ENCODE results near the gene ALG13.
"Not testable (repeated sequence)": the region's sequence is repeated elsewhere in the genome, so short reads cannot be mapped to it uniquely, and the experiment has no call there.

Gene ALG13

GRCh38 chrX:111759686-111760085 is 78.7 kb downstream of the ALG13 start:
- DNase-seq (ENCODE audit: low spot score), result no peak

- DNase-seq (ENCODE audit: low spot score), result no peak
Observed at GRCh38 chrX:111761578-111762135, 80.7 kb downstream of the ALG13 start.

DNA sequence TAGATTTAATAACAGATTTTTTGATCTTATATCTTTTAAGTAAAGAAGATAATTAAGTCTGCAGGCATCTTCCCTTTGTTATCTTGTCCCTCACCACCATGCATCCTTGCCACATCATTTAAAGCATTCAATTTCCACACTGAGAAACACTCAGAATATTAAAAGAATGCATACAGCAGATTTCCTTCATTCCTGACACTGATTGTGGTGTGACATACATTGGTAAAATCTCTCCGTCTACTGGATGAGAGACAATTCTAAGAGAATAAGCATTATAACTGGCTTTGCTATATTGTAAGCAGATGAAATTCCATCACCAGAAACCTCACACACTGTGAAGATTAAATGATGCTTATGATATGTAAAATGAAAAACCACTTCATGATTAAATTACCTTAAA is 97.6 kb downstream of the ALG13 start:
- no peak for DNase-seq (ENCODE audit: low spot score)

DNA sequence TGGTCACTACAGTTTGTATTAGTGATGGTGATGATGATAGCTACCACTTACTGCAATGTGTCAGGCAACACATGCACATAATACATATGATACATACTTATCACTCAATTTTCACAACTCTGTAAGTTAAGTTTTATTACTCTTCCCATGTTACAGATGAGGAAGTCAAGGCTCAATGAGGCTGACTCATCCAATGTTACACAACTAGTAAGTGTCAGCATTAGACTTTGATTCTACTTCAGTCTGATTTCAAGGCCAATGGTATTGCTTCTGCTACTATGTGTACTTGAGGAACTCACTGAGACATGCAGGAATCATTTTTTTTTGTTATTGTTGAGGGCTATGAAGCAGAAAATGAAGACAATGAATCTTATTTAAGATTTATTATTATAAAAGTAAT is 98.6 kb downstream of the ALG13 start:
- DNase-seq (ENCODE audit: low spot score), result no peak

- DNase-seq (ENCODE audit: low spot score), result no peak
Observed at GRCh38 chrX:111784667-111785066, 103.7 kb downstream of the ALG13 start.

DNA sequence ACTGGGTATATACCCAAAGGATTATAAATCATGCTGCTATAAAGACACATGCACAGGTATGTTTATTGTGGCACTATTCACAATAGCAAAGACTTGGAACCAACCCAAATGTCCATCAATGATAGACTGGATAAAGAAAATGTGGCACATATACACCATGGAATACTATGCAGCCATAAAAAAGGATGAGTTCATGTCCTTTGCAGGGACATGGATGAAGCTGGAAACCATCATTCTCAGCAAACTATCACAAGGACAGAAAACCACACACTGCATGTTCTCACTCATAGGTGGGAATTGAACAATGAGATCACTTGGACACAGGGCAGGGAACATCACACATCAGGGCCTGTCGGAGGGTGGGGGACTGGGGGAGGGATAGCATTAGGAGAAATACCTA is 109.1 kb downstream of the ALG13 start:
- not testable (repeated sequence) for DNase-seq (ENCODE audit: low spot score)
